VCaP (cell line): ENCODE measurements around the gene CALHM3.
"Not testable (repeated sequence)": the region's sequence is repeated elsewhere in the genome, so short reads cannot be mapped to it uniquely, and the experiment has no call there.

Experiments used
- H3K27ac ChIP-seq: fragments of 450-650 bp; 2 replicates; pipeline ENCODE4 v1.5.1; 2017
- CTCF ChIP-seq: fragments of 450-650 bp; conservative IDR thresholded peaks from 2 replicates; pipeline ENCODE4 v1.5.1; 2017; ENCODE audit warnings: mild to moderate bottlenecking, moderate library complexity

Gene CALHM3

DNA sequence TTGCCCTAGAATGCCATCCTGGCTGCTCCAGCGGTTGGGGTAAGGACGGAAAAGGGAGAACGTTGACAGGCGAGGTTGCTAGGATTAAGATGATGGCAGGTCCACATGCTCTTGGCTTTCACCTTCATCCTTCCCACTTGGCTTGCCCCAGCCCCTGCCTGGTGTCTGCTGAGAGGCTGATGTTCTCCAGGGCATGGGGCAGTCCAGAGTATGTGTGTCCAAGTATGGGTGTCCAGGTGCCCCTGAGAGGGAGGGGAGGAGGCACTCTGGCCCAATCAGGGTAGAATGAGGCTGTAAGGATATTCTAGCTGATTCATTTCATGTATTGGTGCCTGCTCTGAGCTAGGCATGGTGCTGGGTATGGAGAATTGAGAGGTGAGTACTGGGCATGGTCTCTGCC lies 27.0 kb upstream of the CALHM3 start:
- no peak overlapping the region for H3K27ac ChIP-seq
- no peak for TF ChIP-seq CTCF

DNA sequence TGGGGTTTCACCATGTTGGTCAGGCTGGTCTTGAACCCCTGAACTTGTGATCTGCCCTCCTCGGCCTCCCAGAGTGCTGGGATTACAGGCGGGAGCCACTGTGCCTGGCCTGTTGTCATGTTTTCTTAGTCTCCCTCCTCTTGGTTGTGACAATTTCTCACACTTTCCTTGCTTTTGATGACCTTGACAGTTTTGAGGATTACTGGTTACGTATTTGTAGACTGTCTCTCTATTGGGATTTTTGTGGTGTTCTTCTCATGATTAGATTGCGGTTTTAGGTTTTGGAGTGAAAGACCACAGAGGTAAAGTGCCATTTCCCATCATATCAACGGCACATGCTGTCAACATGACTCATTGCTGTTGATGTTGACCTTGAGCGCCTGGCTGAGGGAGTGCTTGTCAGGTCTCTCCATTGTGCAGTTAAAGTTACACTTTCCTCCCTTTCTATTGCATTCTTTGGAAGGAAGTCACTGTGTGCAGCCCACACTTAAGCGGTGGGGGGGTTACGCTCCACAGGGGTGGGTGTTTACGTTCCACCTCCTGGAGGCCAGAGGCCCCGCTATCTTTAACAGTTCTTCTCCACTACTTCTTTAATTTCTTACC lies 25.2 kb upstream of the CALHM3 start:
- TF ChIP-seq CTCF = no peak
- no peak overlapping the region for H3K27ac ChIP-seq

DNA sequence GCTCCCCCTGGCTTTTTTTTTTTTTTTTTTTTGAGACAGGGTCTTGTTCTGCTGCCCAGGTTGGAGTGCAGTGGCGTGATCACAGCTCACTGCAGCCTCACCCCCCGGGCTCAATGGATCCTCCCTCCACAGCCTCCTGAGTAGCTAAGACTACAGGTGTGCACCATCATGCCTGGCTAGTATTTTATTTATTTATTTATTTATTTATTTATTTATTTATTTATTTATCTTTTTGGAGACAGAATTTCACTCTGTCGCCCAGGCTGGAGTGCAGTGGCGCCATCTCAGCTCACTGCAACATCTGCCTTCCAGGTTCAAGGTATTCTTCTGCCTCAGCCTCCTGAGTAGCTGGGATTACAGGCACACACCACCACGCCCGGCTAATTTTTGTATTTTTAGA lies 24.7 kb upstream of the CALHM3 start:
- not testable (repeated sequence) for H3K27ac ChIP-seq

GRCh38 chr10:103502849-103503660 lies 24.0 kb upstream of the CALHM3 start:
- TF ChIP-seq CTCF = no peak
- no peak overlapping the region for H3K27ac ChIP-seq

- H3K27ac ChIP-seq = no peak overlapping the region
- no peak for TF ChIP-seq CTCF
Measured at GRCh38 chr10:103501186-103501585, 22.1 kb upstream of the CALHM3 start.

DNA sequence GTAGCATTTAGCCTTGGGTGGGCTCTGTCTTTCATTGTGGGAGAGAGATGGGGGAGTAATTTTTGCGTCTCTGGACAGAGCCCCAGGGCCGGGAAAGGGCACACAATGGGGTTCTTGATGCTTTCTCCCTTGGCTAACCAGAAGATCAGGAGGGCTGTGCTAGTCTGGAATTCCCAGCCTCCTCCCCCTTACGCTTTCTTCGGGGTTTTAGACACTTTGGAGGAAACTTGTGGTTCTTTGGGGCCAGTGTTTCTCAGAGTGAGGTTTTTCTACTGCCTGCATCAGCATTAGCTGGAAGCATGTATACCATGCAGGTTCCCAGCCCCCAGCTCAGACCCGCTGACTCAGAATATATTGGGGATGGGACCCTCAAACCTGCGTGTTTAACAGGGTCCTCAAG lies 21.4 kb upstream of the CALHM3 start:
- TF ChIP-seq CTCF = no peak
- H3K27ac ChIP-seq = no peak overlapping the region

GRCh38 chr10:103499881-103500280 lies 20.8 kb upstream of the CALHM3 start:
- H3K27ac ChIP-seq = no peak overlapping the region
- no peak for TF ChIP-seq CTCF
